Measurements from ENCODE around the gene CCDC88C. TPM values are rescaled to one million over a fixed set of nuclear protein-coding genes. Genes with fewer than 3 reads are reported as not detected.
"Not testable (repeated sequence)": the region's sequence is repeated elsewhere in the genome, so short reads cannot be mapped to it uniquely, and the experiment has no call there.

Gene CCDC88C
- total and polyA plus RNA-seq, 9 donors, result 2.0 to 17.7 (median 3.9) TPM

- Histone ChIP-seq H3K4me3 (no peak overlapping the region), H3K27me3 (no peaks in the 10 kb centered on the region), H3K4me1 (ENCODE audit: insufficient read depth) (no peaks in the 10 kb centered on the region), H3K9me3 (no peaks in the 10 kb centered on the region), H3K27ac (no peak overlapping the region), H3K36me3 (no peaks in the 10 kb centered on the region)
- intact Hi-C loops (cut with DNase I), result no loop called here
- 80 to 85% (median 85%) methylated on average over 6 of the region's 6 CpGs for WGBS, 3 donors
- TF ChIP-seq POLR2A (IDR thresholded peaks at IDR 0.05) (no peak), EP300 (IDR thresholded peaks at IDR 0.05) (no peak)
- TF ChIP-seq, protein P1, sequence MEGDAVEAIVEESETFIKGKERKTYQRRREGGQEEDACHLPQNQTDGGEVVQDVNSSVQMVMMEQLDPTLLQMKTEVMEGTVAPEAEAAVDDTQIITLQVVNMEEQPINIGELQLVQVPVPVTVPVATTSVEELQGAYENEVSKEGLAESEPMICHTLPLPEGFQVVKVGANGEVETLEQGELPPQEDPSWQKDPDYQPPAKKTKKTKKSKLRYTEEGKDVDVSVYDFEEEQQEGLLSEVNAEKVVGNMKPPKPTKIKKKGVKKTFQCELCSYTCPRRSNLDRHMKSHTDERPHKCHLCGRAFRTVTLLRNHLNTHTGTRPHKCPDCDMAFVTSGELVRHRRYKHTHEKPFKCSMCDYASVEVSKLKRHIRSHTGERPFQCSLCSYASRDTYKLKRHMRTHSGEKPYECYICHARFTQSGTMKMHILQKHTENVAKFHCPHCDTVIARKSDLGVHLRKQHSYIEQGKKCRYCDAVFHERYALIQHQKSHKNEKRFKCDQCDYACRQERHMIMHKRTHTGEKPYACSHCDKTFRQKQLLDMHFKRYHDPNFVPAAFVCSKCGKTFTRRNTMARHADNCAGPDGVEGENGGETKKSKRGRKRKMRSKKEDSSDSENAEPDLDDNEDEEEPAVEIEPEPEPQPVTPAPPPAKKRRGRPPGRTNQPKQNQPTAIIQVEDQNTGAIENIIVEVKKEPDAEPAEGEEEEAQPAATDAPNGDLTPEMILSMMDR (IDR thresholded peaks at IDR 0.05), result no peak
- DNase-seq, result no peak
These were observed 26.9 kb upstream of the CCDC88C start for GRCh38 chr14:91444335-91445020.

- no peak overlapping the region for H3K27ac ChIP-seq
- intact Hi-C loops (cut with DNase I), result no loop called here
- DNase-seq, result no peak
- no peak for TF ChIP-seq EP300 (IDR thresholded peaks at IDR 0.05)
- TF ChIP-seq, protein P1 (IDR thresholded peaks at IDR 0.05), result no peak
- H3K9me3 ChIP-seq, result no peaks in the 10 kb centered on the region
- H3K27me3 ChIP-seq, result no peaks in the 10 kb centered on the region
- 67 to 86% (median 84%) methylated on average over 1 of the region's 1 CpG for WGBS, 3 donors
- H3K36me3 ChIP-seq, result no peaks in the 10 kb centered on the region
- no peaks in the 10 kb centered on the region for H3K4me1 ChIP-seq (ENCODE audit: insufficient read depth)
- H3K4me3 ChIP-seq, result no peak overlapping the region
These were observed 21.7 kb upstream of the CCDC88C start for GRCh38 chr14:91439345-91439744.

DNA sequence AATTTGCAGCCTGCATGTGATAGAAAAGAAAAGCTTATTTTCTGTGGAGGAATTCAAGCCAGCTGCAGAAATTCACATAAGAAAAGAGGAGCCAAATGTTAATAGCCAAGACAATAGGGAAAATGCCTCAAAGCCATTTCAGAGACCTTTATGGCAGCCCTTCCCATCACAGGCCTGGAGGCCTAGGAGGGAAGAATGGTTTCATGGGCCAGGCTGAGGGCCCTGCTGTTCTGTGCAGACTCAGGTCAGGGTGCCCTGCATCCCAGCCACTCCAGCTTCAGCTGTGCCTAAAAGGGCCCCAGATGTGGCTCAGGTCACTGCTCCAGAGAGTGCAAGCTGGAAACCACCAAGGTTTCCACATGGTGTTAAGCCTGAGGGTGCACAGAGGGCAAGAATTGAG lies 21.2 kb upstream of the CCDC88C start:
- intact Hi-C loops (cut with DNase I), result no loop called here
- no peak for TF ChIP-seq EP300 (IDR thresholded peaks at IDR 0.05)
- H3K4me1 ChIP-seq (ENCODE audit: insufficient read depth), result no peaks in the 10 kb centered on the region
- H3K27me3 ChIP-seq, result no peaks in the 10 kb centered on the region
- H3K4me3 ChIP-seq, result no peak overlapping the region
- no peak overlapping the region for H3K27ac ChIP-seq
- DNase-seq, result no peak
- no peaks in the 10 kb centered on the region for H3K36me3 ChIP-seq
- H3K9me3 ChIP-seq, result no peaks in the 10 kb centered on the region

DNA sequence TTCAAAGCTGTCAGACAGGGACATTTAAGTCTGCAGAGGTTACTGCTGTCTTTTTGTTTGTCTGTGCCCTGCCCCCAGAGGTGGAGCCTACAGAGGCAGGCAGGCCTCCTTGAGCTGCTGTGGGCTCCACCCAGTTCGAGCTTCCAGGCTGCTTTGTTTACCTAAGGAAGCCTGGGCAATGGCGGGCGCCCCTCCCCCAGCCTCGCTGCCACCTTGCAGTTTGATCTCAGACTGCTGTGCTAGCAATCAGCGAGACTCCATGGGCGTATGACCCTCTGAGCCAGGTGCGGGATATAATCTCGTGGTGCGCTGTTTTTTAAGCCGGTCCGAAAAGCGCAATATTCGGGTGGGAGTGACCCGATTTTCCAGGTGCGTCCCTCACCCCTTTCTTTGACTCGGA lies 18.6 kb upstream of the CCDC88C start:
- H3K36me3 ChIP-seq; DNase-seq; H3K4me1 ChIP-seq (ENCODE audit: insufficient read depth); H3K9me3 ChIP-seq; intact Hi-C loops (cut with DNase I); H3K27ac ChIP-seq; H3K4me3 ChIP-seq; H3K27me3 ChIP-seq: not testable (repeated sequence)
- 79 to 86% (median 82%) methylated on average over 16 of the region's 16 CpGs for WGBS, 3 donors

- Histone ChIP-seq H3K4me1 (ENCODE audit: insufficient read depth) (no peaks in the 10 kb centered on the region), H3K27me3 (no peaks in the 10 kb centered on the region), H3K9me3 (no peaks in the 10 kb centered on the region), H3K4me3 (no peak overlapping the region), H3K36me3 (no peaks in the 10 kb centered on the region), H3K27ac (no peak overlapping the region)
- 53 to 60% (median 55%) methylated on average over 3 of the region's 3 CpGs for WGBS, 3 donors
- TF ChIP-seq POLR2A (IDR thresholded peaks at IDR 0.05) (no peak), EP300 (IDR thresholded peaks at IDR 0.05) (no peak)
- TF ChIP-seq, protein P1 (IDR thresholded peaks at IDR 0.05), result no peak
- intact Hi-C loops (cut with DNase I), result no loop called here
- DNase-seq, result no peak
These were observed 11.8 kb upstream of the CCDC88C start for GRCh38 chr14:91429385-91429784.

GRCh38 chr14:91428931-91429330 lies 11.3 kb upstream of the CCDC88C start:
- H3K27me3 ChIP-seq; H3K36me3 ChIP-seq; H3K9me3 ChIP-seq; H3K27ac ChIP-seq; H3K4me1 ChIP-seq (ENCODE audit: insufficient read depth); DNase-seq; H3K4me3 ChIP-seq; intact Hi-C loops (cut with DNase I): not testable (repeated sequence)
- WGBS, 3 donors, result 66 to 81% (median 71%) methylated on average over 1 of the region's 1 CpG

GRCh38 chr14:91425531-91425944 lies 7.9 kb upstream of the CCDC88C start:
- DNase-seq; H3K36me3 ChIP-seq; H3K4me3 ChIP-seq; H3K27ac ChIP-seq; H3K4me1 ChIP-seq (ENCODE audit: insufficient read depth); intact Hi-C loops (cut with DNase I); H3K9me3 ChIP-seq; H3K27me3 ChIP-seq: not testable (repeated sequence)
- 91 to 98% (median 91%) methylated on average over 9 of the region's 9 CpGs for WGBS, 3 donors
